K562 (cell line): ENCODE measurements around the gene CD19.

Experiments
- FOXA1 ChIP-seq: fragments of 450-650 bp; IDR thresholded peaks from 2 replicates; pipeline ENCODE4 v1.6.1; 2016; ENCODE audit warnings: mild to moderate bottlenecking, borderline replicate concordance
- GABPA ChIP-seq: fragments of 200-800 bp; sonication (Bioruptor generic); conservative IDR thresholded peaks from 2 replicates; pipeline ENCODE4 v1.6.1; 2016; ENCODE audit warnings: low read depth, missing genetic modification characterization, missing compliant biosample characterization
- MBD2 ChIP-seq: sonication (generic); IDR thresholded peaks from 2 replicates; pipeline ENCODE4 v1.6.1; 2016; ENCODE audit warnings: low read depth, borderline replicate concordance
- PRMT5 ChIP-seq: sonication (generic); formaldehyde crosslinking; IDR thresholded peaks from 2 replicates; pipeline ENCODE4 v1.5.0; 2020; ENCODE audit warnings: missing genetic modification reagents
- ZNF507 ChIP-seq: conservative IDR thresholded peaks from 2 replicates; pipeline ENCODE4 v1.6.1; 2017; ENCODE audit warnings: missing genetic modification characterization, missing compliant biosample characterization
- ZNF766 ChIP-seq: fragments of 200-800 bp; sonication (Bioruptor generic); conservative IDR thresholded peaks from 2 replicates; pipeline ENCODE4 v1.6.1; 2016; ENCODE audit warnings: missing genetic modification characterization, missing compliant biosample characterization
- ZNF830 ChIP-seq: fragments of 250-450 bp; sonication (Bioruptor Pico); IDR thresholded peaks from 2 replicates; pipeline ENCODE4 v1.5.0; 2021; ENCODE audit warnings: mild to moderate bottlenecking
- TF ChIP-seq, protein P1 (sequence below): fragments of 450-650 bp; IDR thresholded peaks from 2 replicates; pipeline ENCODE4 v1.6.1; 2016; ENCODE audit warnings: borderline replicate concordance

DNA sequence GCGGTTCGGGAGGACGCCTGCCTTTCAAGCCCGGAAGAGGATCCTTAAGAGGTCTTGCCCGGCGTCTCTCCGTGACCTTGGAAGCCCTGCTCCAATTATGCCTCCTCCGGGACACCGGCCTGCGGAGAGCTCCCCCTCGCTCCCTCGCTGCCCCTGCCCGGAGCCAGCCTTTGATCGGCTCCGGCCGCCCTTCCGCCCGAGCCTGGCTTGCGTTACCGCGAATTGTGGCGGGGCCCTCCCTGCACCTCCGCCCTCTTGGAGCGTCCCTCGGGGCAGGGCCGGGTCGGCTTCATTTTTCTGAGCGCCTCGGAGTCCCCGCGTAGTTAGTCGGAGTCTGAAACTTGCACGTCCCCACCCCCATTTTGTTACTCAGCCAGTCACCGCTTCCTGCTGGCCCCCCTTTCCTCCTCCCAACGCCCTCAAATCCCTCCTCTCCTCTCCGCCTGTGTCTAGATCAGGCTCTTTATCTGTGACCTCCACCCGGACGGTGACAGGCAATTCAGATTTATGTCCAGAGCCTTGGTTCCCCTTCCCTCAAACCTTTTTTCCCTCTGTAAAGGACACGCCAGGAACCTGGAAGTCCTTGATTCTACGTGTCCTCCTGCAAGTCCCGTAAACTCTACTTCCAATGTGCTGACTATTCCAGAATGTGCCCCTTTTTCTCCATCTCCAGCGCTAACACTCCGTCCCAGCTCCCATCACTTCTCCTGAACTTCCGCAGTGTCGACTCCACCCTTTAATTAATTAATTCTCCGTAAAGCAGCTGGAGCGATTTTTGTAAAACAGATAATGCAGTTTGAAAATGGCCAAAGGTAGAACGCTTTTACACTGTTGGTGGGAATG is 6.2 kb upstream of the CD19 start:
- TF ChIP-seq, protein P1, sequence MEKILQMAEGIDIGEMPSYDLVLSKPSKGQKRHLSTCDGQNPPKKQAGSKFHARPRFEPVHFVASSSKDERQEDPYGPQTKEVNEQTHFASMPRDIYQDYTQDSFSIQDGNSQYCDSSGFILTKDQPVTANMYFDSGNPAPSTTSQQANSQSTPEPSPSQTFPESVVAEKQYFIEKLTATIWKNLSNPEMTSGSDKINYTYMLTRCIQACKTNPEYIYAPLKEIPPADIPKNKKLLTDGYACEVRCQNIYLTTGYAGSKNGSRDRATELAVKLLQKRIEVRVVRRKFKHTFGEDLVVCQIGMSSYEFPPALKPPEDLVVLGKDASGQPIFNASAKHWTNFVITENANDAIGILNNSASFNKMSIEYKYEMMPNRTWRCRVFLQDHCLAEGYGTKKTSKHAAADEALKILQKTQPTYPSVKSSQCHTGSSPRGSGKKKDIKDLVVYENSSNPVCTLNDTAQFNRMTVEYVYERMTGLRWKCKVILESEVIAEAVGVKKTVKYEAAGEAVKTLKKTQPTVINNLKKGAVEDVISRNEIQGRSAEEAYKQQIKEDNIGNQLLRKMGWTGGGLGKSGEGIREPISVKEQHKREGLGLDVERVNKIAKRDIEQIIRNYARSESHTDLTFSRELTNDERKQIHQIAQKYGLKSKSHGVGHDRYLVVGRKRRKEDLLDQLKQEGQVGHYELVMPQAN = no peak
- no peak for TF ChIP-seq PRMT5 (CRISPR knock-in tag)
- peak; percentile 83 for TF ChIP-seq GABPA
- peak; percentile 63 for TF ChIP-seq MBD2
- TF ChIP-seq ZNF766 (CRISPR knock-in tag) = peak; percentile 81; the same call in 1 of the 2 replicates
- TF ChIP-seq ZNF830 (CRISPR knock-in tag) = peak; percentile 88; the same call in 1 of the 2 replicates
- TF ChIP-seq FOXA1 = no peak
- TF ChIP-seq ZNF507 = no peak
